GM21447 (cell line): Measurements from ENCODE around the gene ATMIN.
A peak's percentile ranks its signal among the peaks of the same experiment; 100 is the strongest.

Experiments
- ATAC-seq: cut with Tn5 transposase; IDR thresholded peaks from one replicate; pipeline ENCODE4 v1.9.1; 2021; ENCODE audit not compliant: unreplicated experiment

The ATMIN gene

GRCh38 chr16:81061871-81062608, 26.4 kb downstream of the ATMIN start:
- ATAC-seq = no peak

- no peak for ATAC-seq
These were observed 31.0 kb downstream of the ATMIN start for GRCh38 chr16:81066681-81067080.

DNA sequence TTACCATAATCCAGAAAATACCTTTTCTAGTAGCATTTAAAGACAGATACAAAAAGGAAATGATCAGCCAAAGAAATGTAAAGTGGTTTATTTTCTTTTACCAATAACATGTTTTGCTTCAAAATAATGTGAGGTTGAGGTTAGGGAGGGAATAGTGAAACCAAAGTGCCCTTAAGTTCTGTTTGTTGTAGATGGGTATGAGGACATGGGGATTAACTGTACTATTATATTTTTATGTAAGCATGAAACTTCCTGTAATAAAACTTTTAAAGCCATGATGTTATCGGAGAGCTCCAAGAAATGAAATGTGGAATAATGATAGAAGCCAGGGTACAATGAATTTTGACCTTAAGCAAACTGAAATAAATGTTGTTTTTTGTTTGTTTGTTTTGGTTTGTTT, 31.5 kb downstream of the ATMIN start:
- ATAC-seq = no peak

- ATAC-seq = no peak
These were observed 33.4 kb downstream of the ATMIN start for GRCh38 chr16:81069063-81069462.

DNA sequence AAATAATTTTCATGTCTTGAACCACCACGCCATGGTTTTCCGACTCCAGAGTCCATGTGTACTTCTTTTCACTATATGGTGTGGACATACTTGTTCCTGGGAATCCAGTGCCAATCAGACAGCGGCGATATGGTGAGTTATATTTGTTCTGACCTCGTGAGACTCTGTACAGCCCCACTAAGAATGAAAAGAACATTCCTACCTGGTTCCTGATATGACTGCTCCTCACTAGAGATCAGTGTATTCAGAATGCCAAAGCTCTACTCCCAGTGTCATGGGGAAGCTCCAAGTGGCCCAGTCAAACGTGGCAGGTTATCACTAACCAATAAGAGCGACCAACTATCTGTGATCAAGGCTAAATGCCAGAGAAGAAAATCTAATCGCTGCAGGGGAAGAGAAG, 35.3 kb downstream of the ATMIN start:
- ATAC-seq = no peak

GRCh38 chr16:81071805-81072204, 36.2 kb downstream of the ATMIN start:
- ATAC-seq = no peak

GRCh38 chr16:81073560-81074330, 38.1 kb downstream of the ATMIN start:
- ATAC-seq = no peak

GRCh38 chr16:81076566-81077075, 41.0 kb downstream of the ATMIN start:
- ATAC-seq = peak; percentile 83

- peak; percentile 92 for ATAC-seq
These were observed 41.7 kb downstream of the ATMIN start, which contains the start of gene C16orf46 for GRCh38 chr16:81077076-81077940. Gene C16orf46, minus strand, starts transcription at chr16:81077238. Its CDS starts 13,283 bp downstream, at chr16:81063955.

DNA sequence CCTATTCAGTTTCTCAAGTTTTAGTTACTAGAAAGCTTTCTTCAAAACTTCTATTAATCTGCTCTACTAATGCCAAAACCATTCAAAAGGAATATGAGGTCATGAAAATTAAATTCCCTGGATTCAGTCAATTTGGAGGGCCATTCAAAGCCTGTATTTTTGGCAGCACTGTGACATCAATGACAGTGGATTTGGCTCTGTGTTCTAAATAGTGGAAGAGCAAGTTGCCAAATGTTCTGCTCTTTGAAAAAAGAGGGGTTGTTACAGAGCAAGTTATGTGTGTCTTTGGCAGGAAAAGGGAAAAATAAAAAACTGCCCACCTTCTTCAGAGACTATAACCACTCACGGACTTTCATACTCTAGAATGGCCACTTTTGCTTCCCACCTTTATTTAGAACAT, 44.6 kb downstream of the ATMIN start:
- no peak for ATAC-seq

DNA sequence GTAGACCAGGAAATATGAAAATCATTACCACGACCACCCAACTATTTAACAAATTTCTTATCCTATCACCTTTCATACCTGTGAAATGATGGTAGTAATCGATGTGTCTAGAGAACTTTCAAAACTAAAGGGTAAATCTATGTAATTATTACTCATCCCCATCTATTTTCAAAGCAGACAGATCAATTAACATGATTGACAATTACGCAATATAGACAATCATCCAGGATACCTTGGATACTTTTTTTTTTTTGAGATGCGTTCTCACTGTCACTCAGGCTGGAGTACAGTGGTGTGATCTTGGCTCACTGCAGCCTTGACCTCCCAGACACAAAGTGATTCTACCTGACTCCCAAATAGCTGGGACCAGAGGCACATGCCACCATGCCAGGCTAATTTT, 45.4 kb downstream of the ATMIN start:
- no peak for ATAC-seq

- ATAC-seq = no peak
These were observed 53.2 kb downstream of the ATMIN start for GRCh38 chr16:81088836-81089235.

DNA sequence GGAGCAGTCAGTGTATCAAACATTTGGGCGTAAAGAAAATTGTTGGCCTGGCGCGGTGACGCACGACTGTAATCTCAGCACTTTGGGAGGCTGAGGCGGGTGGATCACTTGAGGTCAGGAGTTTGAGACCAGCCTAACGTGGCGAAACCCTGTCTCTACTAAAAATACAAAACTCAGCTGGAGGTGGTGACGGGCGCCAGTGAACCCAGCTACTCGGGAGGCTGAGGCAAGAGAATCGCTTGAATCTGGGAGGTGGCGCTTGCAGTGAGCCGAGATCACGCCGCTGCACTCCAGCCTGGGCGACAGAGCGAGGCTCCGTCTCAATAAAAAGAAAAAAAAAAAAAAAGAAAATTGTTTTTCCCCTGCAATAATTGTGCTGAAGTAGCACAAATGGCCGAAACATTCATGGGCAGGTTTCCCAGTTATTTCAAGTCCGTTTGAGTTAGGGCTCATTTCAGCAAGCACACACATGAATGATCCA, 59.2 kb downstream of the ATMIN start:
- no peak for ATAC-seq

DNA sequence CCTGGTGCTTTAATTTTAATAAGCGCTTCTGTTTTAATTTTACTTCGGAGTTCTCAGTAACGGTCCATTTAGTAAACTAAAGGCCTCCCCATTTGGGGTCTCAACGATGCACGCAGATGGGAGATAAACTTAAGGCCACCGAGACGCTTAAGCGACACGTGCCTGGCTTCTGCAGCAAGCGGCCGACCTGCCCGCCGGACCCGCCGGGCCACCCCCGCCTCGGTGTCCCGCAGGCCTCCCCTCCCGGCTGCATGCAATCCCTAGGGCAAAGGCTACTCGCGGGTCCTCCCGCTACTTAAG, 60.0 kb downstream of the ATMIN start:
- peak; percentile 9 for ATAC-seq

- ATAC-seq = peak; percentile 98
These were observed 60.5 kb downstream of the ATMIN start, which contains the start of gene GCSH for GRCh38 chr16:81095953-81096714. Gene GCSH, minus strand, starts transcription at chr16:81096395. Its CDS starts 117 bp downstream, at chr16:81096278.

- no peak for ATAC-seq
These were observed 61.1 kb downstream of the ATMIN start for GRCh38 chr16:81096715-81097208.
